Stimulated activated CD4-positive, alpha-beta T cell treated with anti-CD3 and anti-CD28 coated beads, TNF-alpha, amount 100 ng/mL, for 48 hours (primary cell): ENCODE results near the gene SART3.

ENCODE experiments used
- DNase-seq, 3 donors: peaks; one replicate each; pipeline ENCODE4 v3.0.0-alpha.2; 2020; ENCODE audit warnings: low read depth in 3 of 3

Gene SART3

GRCh38 chr12:108560752-108561719, at the start of gene SART3:
SART3 (minus strand) TSS chr12:108561173; CDS start chr12:108561154, 19 bp downstream.
- peak; percentile 61 to 66 (median 65) for DNase-seq

- no peak for DNase-seq
Observed at GRCh38 chr12:108610336-108610815, 49.4 kb upstream of the SART3 start.

GRCh38 chr12:108609537-108610335, 48.8 kb upstream of the SART3 start:
- no peak for DNase-seq

- no peak for DNase-seq
Observed at GRCh38 chr12:108608616-108609015, 47.6 kb upstream of the SART3 start.

GRCh38 chr12:108607981-108608600, 47.1 kb upstream of the SART3 start:
- no peak for DNase-seq

- no peak for DNase-seq
Observed at GRCh38 chr12:108606492-108606891, 45.5 kb upstream of the SART3 start.

GRCh38 chr12:108605690-108606406, 44.9 kb upstream of the SART3 start:
- DNase-seq = no peak

GRCh38 chr12:108605000-108605689, 44.2 kb upstream of the SART3 start:
- no peak for DNase-seq

GRCh38 chr12:108604208-108604941, 43.4 kb upstream of the SART3 start:
- DNase-seq = no peak

GRCh38 chr12:108603743-108604142, 42.8 kb upstream of the SART3 start:
- no peak for DNase-seq

- DNase-seq = no peak
Observed at GRCh38 chr12:108602976-108603704, 42.2 kb upstream of the SART3 start.

GRCh38 chr12:108602209-108602705, 41.3 kb upstream of the SART3 start:
- no peak for DNase-seq

- no peak for DNase-seq
Observed at GRCh38 chr12:108600702-108601007, 39.7 kb upstream of the SART3 start.

GRCh38 chr12:108599948-108600701, 39.2 kb upstream of the SART3 start:
- DNase-seq = no peak

- DNase-seq = no peak
Observed at GRCh38 chr12:108599541-108599940, 38.6 kb upstream of the SART3 start.

GRCh38 chr12:108598553-108599250, 37.7 kb upstream of the SART3 start:
- DNase-seq = no peak

- DNase-seq = no peak
Observed at GRCh38 chr12:108597559-108598471, 36.8 kb upstream of the SART3 start, which contains the start of gene TMEM119. TMEM119 (minus strand) TSS chr12:108598084; CDS start chr12:108592383, 5,701 bp downstream.
